HepG2 (cell line): ENCODE measurements around the gene C2. TPM values are rescaled to one million over a fixed set of nuclear protein-coding genes. Genes with fewer than 3 reads are reported as not detected.
A peak's percentile ranks its signal among the peaks of the same experiment; 100 is the strongest.

Experiments used
- DMAP1 ChIP-seq: IDR thresholded peaks from 2 replicates; pipeline ENCODE4 v1.6.1; 2016
- HNF4G ChIP-seq, 2 experiments: sonication (generic) in 1 of 2; formaldehyde crosslinking in 1 of 2; IDR thresholded peaks; 2 replicates each; pipeline versions ENCODE4 v1.4.0 to v1.6.1; 2011 to 2020; ENCODE audit warnings: borderline replicate concordance in 2 of 2, low read depth in 2 of 2, mild to moderate bottlenecking in 2 of 2, low read length in 1 of 2, missing genetic modification reagents in 1 of 2, moderate library complexity in 1 of 2
- MATR3 ChIP-seq: sonication (generic); formaldehyde crosslinking; IDR thresholded peaks from 2 replicates; pipeline ENCODE4 v1.4.0; 2020; ENCODE audit warnings: missing genetic modification reagents
- MYNN ChIP-seq: sonication (generic); formaldehyde crosslinking; IDR thresholded peaks from 2 replicates; pipeline ENCODE4 v1.4.0; 2020; ENCODE audit warnings: mild to moderate bottlenecking, low read depth, missing genetic modification reagents
- SCMH1 ChIP-seq: sonication (generic); formaldehyde crosslinking; IDR thresholded peaks from 2 replicates; pipeline ENCODE4 v1.9.0; 2021; ENCODE audit warnings: missing genetic modification reagents, mild to moderate bottlenecking, borderline replicate concordance
- SIX4 ChIP-seq: sonication (generic); formaldehyde crosslinking; IDR thresholded peaks from 2 replicates; pipeline ENCODE4 v1.4.0; 2020; ENCODE audit warnings: missing genetic modification reagents
- SRSF9 ChIP-seq: fragments of 200-400 bp; formaldehyde crosslinking; IDR thresholded peaks from 2 replicates; pipeline ENCODE4 v1.6.1; 2018; ENCODE audit warnings: borderline replicate concordance, mild to moderate bottlenecking, low read depth, low read length; ENCODE audit not compliant: insufficient read depth, poor library complexity, severe bottlenecking
- ZNF292 ChIP-seq: sonication (generic); formaldehyde crosslinking; IDR thresholded peaks from 2 replicates; pipeline ENCODE4 v1.8.1; 2022; ENCODE audit warnings: mild to moderate bottlenecking, low read depth, missing genetic modification reagents, borderline replicate concordance
- ZNF563 ChIP-seq: sonication (generic); formaldehyde crosslinking; IDR thresholded peaks from 2 replicates; pipeline ENCODE4 v1.8.0; 2022; ENCODE audit warnings: mild to moderate bottlenecking, moderate library complexity, missing genetic modification reagents
- polyA plus RNA-seq, 8 experiments: library from polyadenylated mRNA; depleted of rRNA in 3 of 8; stranded (reverse) in 7 of 8; unstranded in 1 of 8; fragments of >200 nt; fragmentation: Illumina TruSeq in 4 of 8; extraction: Trizol in 4 of 8; gene quantifications; 2 replicates each; pipeline versions ENCODE4 v1.2.1 to v1.2.3, GENCODE V29; 2011 to 2016; ENCODE audit warnings: low read depth in 4 of 8, missing spikeins in 1 of 8, mixed read lengths in 1 of 8; ENCODE audit not compliant: insufficient read depth in 1 of 8
- total RNA-seq, 5 experiments: library from RNA; depleted of rRNA; stranded (reverse); fragments of >200 nt; fragmentation: Illumina TruSeq; extraction: Trizol; gene quantifications; 2 replicates each; pipeline ENCODE4 v1.2.3, GENCODE V29; 2016; ENCODE audit warnings: low read depth in 1 of 5
- TF ChIP-seq, protein P1 (sequence below), 2 experiments: fragments of 450-650 bp in 1 of 2; sonication (generic) in 1 of 2; formaldehyde crosslinking; IDR thresholded peaks; 2 replicates each; pipeline versions ENCODE4 v1.5.0 to v1.8.0; 2020 to 2022; ENCODE audit warnings: mild to moderate bottlenecking in 1 of 2, missing genetic modification reagents in 1 of 2
- TF ChIP-seq, protein P2 (sequence below): sonication (generic); formaldehyde crosslinking; IDR thresholded peaks from 2 replicates; pipeline ENCODE4 v1.5.0; 2020; ENCODE audit warnings: missing genetic modification reagents
- TF ChIP-seq, protein P3 (sequence below): sonication (generic); formaldehyde crosslinking; IDR thresholded peaks from 2 replicates; pipeline ENCODE4 v1.4.0; 2020; ENCODE audit warnings: mild to moderate bottlenecking, missing genetic modification reagents
- TF ChIP-seq, protein P4 (sequence below): sonication (generic); formaldehyde crosslinking; IDR thresholded peaks from 2 replicates; pipeline ENCODE4 v1.5.1; 2020; ENCODE audit warnings: missing genetic modification reagents, mild to moderate bottlenecking, borderline replicate concordance
- TF ChIP-seq, protein P5 (sequence below): sonication (generic); formaldehyde crosslinking; IDR thresholded peaks from 2 replicates; pipeline ENCODE4 v1.4.0; 2020; ENCODE audit warnings: missing genetic modification reagents, borderline replicate concordance

Gene C2
- total and polyA plus RNA-seq, 2 of the 13 experiments (the other 11 are each of a cell fraction or from before 2014, with no cell fraction given) = 165 to 307 TPM

DNA sequence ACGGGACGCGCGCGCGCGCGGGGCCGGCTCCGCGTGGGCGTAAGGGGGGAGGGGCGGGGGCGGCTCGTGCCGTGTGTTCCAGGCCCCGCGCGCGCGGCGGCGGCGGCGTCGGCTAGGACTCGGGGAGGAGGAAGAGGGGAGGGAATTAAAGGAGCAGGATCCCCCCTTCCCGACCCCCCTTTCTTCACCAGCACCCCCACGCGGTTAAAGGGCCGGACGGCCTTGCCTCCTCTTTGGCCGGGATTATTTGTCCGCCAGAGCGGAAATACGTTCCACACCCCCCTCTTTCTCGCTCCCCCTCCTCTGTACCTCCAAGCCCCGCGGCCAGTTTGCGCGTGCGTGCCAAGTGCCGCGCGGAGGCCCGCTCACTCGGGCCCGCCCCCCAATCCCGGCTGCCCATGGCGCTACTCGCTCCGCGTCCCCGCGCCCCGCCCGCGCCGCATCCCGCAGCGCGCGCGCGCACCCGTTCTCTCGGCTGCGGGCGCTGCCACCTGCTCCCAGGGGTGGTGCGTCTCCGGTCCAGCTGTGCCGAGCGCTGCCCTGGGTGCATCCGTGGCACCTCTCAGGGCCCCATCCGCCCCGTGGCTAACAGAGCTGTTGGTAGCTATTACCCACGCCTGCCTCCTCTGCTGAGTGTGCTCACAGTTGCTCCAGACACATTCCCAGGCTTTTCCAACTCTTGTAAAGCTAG, 25.4 kb upstream of the C2 start, which contains the start of gene ZBTB12 (continued):
- TF ChIP-seq, protein P1, sequence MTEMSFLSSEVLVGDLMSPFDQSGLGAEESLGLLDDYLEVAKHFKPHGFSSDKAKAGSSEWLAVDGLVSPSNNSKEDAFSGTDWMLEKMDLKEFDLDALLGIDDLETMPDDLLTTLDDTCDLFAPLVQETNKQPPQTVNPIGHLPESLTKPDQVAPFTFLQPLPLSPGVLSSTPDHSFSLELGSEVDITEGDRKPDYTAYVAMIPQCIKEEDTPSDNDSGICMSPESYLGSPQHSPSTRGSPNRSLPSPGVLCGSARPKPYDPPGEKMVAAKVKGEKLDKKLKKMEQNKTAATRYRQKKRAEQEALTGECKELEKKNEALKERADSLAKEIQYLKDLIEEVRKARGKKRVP (CRISPR knock-in tag; IDR thresholded peaks at IDR 0.05) = 0 out of 4 replicates have a peak, but pooled peaks of 1 of the 2 experiments have one; percentile 22
- TF ChIP-seq, protein P2, sequence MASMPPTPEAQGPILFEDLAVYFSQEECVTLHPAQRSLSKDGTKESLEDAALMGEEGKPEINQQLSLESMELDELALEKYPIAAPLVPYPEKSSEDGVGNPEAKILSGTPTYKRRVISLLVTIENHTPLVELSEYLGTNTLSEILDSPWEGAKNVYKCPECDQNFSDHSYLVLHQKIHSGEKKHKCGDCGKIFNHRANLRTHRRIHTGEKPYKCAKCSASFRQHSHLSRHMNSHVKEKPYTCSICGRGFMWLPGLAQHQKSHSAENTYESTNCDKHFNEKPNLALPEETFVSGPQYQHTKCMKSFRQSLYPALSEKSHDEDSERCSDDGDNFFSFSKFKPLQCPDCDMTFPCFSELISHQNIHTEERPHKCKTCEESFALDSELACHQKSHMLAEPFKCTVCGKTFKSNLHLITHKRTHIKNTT (CRISPR knock-in tag) = peak; percentile 81; the same call in 1 of the 2 replicates
- TF ChIP-seq ZNF563 (CRISPR knock-in tag) (peak; percentile 85), SRSF9 (no peak), HNF4G (IDR thresholded peaks at IDR 0.05; ENCODE audit: borderline replicate concordance, low read depth, low read length) (no peak), HNF4G (CRISPR knock-in tag; IDR thresholded peaks at IDR 0.05; ENCODE audit: borderline replicate concordance, low read depth) (peak; percentile 73; the same call in 1 of the 2 replicates), SIX4 (CRISPR knock-in tag) (peak; percentile 15; the same call in 1 of the 2 replicates), MATR3 (CRISPR knock-in tag) (no peak), ZNF292 (CRISPR knock-in tag) (no peak), MYNN (CRISPR knock-in tag) (no peak), SCMH1 (CRISPR knock-in tag) (no peak), DMAP1 (CRISPR knock-in tag) (peak; percentile 80)
- TF ChIP-seq, protein P3, sequence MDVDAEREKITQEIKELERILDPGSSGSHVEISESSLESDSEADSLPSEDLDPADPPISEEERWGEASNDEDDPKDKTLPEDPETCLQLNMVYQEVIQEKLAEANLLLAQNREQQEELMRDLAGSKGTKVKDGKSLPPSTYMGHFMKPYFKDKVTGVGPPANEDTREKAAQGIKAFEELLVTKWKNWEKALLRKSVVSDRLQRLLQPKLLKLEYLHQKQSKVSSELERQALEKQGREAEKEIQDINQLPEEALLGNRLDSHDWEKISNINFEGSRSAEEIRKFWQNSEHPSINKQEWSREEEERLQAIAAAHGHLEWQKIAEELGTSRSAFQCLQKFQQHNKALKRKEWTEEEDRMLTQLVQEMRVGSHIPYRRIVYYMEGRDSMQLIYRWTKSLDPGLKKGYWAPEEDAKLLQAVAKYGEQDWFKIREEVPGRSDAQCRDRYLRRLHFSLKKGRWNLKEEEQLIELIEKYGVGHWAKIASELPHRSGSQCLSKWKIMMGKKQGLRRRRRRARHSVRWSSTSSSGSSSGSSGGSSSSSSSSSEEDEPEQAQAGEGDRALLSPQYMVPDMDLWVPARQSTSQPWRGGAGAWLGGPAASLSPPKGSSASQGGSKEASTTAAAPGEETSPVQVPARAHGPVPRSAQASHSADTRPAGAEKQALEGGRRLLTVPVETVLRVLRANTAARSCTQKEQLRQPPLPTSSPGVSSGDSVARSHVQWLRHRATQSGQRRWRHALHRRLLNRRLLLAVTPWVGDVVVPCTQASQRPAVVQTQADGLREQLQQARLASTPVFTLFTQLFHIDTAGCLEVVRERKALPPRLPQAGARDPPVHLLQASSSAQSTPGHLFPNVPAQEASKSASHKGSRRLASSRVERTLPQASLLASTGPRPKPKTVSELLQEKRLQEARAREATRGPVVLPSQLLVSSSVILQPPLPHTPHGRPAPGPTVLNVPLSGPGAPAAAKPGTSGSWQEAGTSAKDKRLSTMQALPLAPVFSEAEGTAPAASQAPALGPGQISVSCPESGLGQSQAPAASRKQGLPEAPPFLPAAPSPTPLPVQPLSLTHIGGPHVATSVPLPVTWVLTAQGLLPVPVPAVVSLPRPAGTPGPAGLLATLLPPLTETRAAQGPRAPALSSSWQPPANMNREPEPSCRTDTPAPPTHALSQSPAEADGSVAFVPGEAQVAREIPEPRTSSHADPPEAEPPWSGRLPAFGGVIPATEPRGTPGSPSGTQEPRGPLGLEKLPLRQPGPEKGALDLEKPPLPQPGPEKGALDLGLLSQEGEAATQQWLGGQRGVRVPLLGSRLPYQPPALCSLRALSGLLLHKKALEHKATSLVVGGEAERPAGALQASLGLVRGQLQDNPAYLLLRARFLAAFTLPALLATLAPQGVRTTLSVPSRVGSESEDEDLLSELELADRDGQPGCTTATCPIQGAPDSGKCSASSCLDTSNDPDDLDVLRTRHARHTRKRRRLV (CRISPR knock-in tag) = 0 out of 2 replicates have a peak, but pooled peaks have one; percentile 8
- TF ChIP-seq, protein P4, sequence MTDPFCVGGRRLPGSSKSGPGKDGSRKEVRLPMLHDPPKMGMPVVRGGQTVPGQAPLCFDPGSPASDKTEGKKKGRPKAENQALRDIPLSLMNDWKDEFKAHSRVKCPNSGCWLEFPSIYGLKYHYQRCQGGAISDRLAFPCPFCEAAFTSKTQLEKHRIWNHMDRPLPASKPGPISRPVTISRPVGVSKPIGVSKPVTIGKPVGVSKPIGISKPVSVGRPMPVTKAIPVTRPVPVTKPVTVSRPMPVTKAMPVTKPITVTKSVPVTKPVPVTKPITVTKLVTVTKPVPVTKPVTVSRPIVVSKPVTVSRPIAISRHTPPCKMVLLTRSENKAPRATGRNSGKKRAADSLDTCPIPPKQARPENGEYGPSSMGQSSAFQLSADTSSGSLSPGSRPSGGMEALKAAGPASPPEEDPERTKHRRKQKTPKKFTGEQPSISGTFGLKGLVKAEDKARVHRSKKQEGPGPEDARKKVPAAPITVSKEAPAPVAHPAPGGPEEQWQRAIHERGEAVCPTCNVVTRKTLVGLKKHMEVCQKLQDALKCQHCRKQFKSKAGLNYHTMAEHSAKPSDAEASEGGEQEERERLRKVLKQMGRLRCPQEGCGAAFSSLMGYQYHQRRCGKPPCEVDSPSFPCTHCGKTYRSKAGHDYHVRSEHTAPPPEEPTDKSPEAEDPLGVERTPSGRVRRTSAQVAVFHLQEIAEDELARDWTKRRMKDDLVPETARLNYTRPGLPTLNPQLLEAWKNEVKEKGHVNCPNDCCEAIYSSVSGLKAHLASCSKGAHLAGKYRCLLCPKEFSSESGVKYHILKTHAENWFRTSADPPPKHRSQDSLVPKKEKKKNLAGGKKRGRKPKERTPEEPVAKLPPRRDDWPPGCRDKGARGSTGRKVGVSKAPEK (CRISPR knock-in tag) = no peak
- TF ChIP-seq, protein P5, sequence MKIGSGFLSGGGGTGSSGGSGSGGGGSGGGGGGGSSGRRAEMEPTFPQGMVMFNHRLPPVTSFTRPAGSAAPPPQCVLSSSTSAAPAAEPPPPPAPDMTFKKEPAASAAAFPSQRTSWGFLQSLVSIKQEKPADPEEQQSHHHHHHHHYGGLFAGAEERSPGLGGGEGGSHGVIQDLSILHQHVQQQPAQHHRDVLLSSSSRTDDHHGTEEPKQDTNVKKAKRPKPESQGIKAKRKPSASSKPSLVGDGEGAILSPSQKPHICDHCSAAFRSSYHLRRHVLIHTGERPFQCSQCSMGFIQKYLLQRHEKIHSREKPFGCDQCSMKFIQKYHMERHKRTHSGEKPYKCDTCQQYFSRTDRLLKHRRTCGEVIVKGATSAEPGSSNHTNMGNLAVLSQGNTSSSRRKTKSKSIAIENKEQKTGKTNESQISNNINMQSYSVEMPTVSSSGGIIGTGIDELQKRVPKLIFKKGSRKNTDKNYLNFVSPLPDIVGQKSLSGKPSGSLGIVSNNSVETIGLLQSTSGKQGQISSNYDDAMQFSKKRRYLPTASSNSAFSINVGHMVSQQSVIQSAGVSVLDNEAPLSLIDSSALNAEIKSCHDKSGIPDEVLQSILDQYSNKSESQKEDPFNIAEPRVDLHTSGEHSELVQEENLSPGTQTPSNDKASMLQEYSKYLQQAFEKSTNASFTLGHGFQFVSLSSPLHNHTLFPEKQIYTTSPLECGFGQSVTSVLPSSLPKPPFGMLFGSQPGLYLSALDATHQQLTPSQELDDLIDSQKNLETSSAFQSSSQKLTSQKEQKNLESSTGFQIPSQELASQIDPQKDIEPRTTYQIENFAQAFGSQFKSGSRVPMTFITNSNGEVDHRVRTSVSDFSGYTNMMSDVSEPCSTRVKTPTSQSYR (CRISPR knock-in tag) = peak; percentile 72; the same call in 1 of the 2 replicates
